ENCODE data around the gene YBEY.

DNA sequence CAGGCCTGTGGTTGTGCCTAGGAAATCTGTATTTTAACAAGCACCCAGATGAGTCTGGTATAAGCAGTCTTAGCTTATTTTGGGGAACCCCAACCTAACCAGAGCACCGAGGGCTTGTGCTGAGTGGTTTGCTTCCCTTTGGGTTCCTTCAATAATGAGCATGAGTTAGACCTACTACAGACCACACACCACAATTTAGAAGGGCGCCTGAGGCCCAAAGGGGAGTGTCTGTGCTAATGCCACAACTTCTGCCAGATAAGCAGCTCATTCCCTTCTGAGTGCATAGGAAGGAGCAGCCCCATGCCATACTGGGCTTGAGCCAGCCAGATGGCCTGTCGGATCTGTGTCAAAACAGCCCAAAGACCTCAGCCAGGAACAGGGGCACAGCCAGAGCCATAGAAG is 42.2 kb upstream of the YBEY start:
- TF ChIP-seq, protein P1, sequence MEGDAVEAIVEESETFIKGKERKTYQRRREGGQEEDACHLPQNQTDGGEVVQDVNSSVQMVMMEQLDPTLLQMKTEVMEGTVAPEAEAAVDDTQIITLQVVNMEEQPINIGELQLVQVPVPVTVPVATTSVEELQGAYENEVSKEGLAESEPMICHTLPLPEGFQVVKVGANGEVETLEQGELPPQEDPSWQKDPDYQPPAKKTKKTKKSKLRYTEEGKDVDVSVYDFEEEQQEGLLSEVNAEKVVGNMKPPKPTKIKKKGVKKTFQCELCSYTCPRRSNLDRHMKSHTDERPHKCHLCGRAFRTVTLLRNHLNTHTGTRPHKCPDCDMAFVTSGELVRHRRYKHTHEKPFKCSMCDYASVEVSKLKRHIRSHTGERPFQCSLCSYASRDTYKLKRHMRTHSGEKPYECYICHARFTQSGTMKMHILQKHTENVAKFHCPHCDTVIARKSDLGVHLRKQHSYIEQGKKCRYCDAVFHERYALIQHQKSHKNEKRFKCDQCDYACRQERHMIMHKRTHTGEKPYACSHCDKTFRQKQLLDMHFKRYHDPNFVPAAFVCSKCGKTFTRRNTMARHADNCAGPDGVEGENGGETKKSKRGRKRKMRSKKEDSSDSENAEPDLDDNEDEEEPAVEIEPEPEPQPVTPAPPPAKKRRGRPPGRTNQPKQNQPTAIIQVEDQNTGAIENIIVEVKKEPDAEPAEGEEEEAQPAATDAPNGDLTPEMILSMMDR (IDR thresholded peaks at IDR 0.05; ENCODE audit: insufficient read depth, low read depth, low read length), result no peak
- TF ChIP-seq EZH2 (IDR thresholded peaks at IDR 0.05; ENCODE audit: insufficient read depth, low read length), result no peak
